ENCODE results near the gene NUDT14.

The NUDT14 gene

DNA sequence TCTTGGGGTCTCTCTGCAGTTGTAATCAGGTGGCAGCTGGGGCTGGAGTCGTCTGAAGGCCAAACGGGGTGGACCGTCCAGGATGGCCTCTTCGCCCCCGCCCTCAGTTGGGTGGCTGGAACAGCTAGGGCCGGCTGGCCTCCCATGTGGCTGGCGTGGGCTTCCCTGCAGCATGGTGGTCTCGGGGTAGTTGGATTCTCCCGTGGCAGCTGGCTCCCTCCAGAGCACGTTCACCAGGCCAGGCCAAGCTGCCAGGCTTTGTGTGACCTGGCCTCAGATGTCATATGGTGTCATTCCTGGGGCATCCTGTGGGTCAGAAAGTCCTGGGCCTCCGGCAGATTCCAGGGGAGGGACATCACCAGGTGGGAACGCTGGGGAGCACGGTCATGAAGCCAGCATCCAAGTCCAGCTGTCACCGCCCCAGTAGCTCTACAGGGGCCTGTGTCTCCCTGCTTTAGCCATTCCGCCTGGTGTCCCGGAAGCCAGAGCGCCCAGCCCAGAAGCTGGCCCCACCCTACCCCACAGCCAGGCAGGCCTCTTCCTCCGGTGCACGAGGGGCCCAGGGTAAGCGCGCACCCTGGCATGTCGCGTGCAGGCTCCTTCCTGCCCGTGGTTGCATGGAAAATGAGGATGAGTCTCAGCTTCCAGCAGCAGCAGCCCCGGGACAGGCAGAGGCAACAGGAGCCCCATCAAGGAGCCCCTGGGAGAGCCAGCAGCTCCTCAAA, 1.3 kb upstream of the NUDT14 start:
- intact Hi-C loops (cut with micrococcal nuclease), result no loop called here

DNA sequence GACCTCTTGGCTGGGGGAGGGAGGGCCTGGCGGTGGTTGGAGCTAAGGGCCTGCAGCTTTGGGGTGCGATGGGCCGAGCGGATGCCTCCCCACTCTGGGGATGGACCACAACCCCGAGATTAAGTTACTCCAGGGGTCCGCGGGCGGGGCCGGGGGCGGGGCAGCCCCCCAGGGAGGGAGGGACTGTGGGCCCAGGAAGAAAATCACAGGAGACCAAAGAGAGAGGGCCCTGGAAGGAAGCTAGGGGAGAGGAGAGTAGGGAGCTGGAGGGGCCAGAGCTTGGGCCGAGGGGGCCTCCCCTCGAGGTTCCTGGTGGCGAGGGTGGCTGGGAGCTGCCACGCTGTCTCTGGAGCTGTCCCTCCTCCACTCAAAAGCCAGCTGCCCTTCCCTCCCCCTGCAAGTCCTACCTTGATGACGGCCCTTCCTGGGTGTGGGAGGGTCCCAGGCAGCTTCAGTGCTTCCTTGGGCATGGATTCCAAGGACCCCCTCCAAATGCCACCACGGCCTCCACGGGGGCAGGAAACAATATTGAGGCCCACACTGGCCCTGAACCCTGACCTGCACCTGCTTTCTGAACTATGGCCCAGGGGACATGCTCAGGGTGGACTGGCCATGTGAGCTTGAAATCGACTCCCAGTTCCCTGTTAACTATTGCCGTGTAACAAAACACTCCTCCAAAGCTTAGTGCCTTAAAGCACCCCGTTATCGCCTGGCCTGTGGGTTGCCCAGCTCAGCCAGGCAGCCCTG, 610 bp upstream of the NUDT14 start:
- Mint-ChIP-seq H3K9me3 (no peaks in the 10 kb centered on the region), H3K4me3 (peak overlapping the region; percentile 22), H3K27ac (no peak overlapping the region), H3K27me3 (peaks cover 64% of the 10 kb centered on the region), H3K36me3 (ENCODE audit: low read depth) (peaks cover 20% of the 10 kb centered on the region), H3K4me1 (ENCODE audit: low read depth) (peaks cover 44% of the 10 kb centered on the region)
- intact Hi-C loops (cut with micrococcal nuclease), result no loop called here

More for the DNA sequence above, 1.3 kb upstream of the NUDT14 start:
- H3K4me1 Mint-ChIP-seq (ENCODE audit: low read depth), result peaks cover 40% of the 10 kb centered on the region
- H3K27me3 Mint-ChIP-seq, result peaks cover 60% of the 10 kb centered on the region
- H3K9me3 Mint-ChIP-seq, result no peaks in the 10 kb centered on the region
- no peak overlapping the region for H3K4me3 Mint-ChIP-seq
- no peak overlapping the region for H3K27ac Mint-ChIP-seq
- peaks cover 13% of the 10 kb centered on the region for H3K36me3 Mint-ChIP-seq (ENCODE audit: low read depth)

DNA sequence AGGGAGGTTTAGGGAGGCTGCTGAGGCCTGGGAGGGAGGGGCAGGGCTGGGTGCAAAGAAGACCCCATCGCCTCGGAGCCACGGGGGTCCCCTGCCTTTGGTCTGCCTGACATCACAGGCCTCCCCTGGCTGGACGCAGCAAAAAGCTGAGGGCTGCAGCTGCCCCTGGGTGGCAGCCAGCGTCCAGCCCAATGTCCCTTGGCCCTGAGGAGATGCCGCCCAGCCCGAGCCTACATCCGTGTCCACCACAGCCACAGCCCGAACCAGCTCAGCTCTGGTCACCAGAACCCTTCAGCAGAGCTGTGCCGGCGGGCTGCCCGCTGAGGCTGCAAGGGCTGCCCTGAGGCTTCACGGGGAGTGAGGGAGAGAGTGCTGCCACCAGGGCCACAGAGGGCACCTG, 1.9 kb downstream of the NUDT14 start:
- peak overlapping the region; percentile 18 for H3K27ac Mint-ChIP-seq
- peaks cover 31% of the 10 kb centered on the region for H3K36me3 Mint-ChIP-seq (ENCODE audit: low read depth)
- H3K4me3 Mint-ChIP-seq, result no peak overlapping the region
- H3K4me1 Mint-ChIP-seq (ENCODE audit: low read depth), result peaks cover 55% of the 10 kb centered on the region
- peaks cover 72% of the 10 kb centered on the region for H3K27me3 Mint-ChIP-seq
- H3K9me3 Mint-ChIP-seq, result no peaks in the 10 kb centered on the region
- intact Hi-C loops (cut with micrococcal nuclease), result no loop called here

DNA sequence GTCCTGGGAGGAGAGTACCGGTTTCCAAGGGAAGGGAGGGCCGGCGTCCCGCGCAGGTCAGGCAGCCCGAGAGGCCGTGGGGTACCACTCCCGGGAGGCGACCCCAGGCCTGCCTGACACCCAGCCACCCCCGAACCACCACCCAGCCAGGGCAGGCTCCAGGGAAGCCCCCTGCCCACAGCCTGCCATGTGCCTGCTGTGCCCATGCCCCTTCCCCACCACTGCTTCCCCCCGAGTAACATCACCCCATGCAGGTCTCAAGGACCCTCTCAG, 2.3 kb downstream of the NUDT14 start:
- Mint-ChIP-seq H3K27me3 (peaks cover 75% of the 10 kb centered on the region), H3K4me1 (ENCODE audit: low read depth) (peaks cover 57% of the 10 kb centered on the region), H3K4me3 (no peak overlapping the region), H3K36me3 (ENCODE audit: low read depth) (peaks cover 31% of the 10 kb centered on the region), H3K27ac (no peak overlapping the region), H3K9me3 (no peaks in the 10 kb centered on the region)
- intact Hi-C loops (cut with micrococcal nuclease), result no loop called here

DNA sequence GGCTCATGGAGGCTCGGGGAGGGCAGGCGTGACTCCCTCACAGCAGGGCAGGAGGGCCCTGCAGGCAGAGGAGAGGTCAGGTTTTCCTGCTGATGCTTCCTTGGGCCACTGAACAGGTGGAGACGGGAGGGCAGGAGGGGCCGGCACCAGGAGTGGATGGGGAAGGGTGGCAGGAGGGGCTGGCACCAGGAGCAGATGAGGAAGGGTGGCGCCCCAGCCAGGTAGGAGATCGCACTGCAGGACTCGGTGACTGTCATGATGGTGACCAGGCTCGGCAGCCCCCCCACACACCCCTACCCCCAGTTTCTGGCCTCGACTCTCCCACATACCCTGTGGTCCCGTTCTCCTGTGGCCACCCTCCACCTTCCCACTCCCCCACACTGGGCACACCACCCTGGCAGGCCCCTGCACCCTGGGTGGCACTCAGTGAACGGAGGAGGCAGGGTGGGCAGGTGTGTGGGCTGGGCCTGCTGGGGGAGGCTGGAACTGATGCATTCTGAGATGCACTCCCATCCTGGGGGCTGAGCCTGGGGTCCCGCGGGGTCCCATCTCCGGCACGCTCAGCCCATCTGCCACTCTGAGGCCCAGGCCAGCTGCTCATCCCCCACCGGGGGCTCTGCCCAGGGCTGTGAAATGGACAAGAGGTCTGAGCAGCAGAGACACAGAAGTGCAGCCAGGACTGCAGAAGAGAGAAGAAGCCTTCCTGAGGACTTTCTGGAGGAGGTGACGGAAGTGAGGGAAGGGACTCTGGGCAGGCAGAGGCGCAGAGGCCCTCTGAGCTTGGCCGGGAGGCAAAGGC, 2.8 kb downstream of the NUDT14 start:
- H3K9me3 Mint-ChIP-seq, result no peaks in the 10 kb centered on the region
- H3K36me3 Mint-ChIP-seq (ENCODE audit: low read depth), result peaks cover 31% of the 10 kb centered on the region
- H3K4me1 Mint-ChIP-seq (ENCODE audit: low read depth), result peaks cover 57% of the 10 kb centered on the region
- intact Hi-C loops (cut with micrococcal nuclease), result no loop called here
- H3K4me3 Mint-ChIP-seq, result no peak overlapping the region
- peak overlapping the region; percentile 37 for H3K27ac Mint-ChIP-seq
- peaks cover 76% of the 10 kb centered on the region for H3K27me3 Mint-ChIP-seq

DNA sequence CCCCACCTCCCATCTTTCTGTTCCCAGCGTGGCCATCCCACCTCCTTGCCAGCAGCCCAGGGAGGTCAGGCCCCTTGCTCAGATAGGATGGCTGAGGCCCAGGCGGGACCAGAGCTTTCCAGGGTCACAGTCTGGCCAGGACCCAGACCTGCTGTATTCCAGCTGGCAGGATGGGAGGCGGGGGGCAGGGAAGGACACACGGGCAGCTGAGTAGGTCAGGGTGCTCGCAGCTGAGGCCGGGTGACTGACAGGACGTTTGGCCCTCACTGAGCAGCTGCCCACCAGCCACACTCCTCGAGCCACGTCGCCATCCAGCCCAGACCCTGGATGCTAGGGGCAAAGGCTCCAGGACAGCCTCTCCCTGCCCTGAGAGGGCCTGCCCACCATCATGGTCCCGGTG, 4.0 kb downstream of the NUDT14 start:
- H3K4me1 Mint-ChIP-seq (ENCODE audit: low read depth), result peaks cover 50% of the 10 kb centered on the region
- intact Hi-C loops (cut with micrococcal nuclease), result no loop called here
- H3K36me3 Mint-ChIP-seq (ENCODE audit: low read depth), result peaks cover 31% of the 10 kb centered on the region
- H3K4me3 Mint-ChIP-seq, result no peak overlapping the region
- peaks cover 78% of the 10 kb centered on the region for H3K27me3 Mint-ChIP-seq
- no peaks in the 10 kb centered on the region for H3K9me3 Mint-ChIP-seq
- no peak overlapping the region for H3K27ac Mint-ChIP-seq

DNA sequence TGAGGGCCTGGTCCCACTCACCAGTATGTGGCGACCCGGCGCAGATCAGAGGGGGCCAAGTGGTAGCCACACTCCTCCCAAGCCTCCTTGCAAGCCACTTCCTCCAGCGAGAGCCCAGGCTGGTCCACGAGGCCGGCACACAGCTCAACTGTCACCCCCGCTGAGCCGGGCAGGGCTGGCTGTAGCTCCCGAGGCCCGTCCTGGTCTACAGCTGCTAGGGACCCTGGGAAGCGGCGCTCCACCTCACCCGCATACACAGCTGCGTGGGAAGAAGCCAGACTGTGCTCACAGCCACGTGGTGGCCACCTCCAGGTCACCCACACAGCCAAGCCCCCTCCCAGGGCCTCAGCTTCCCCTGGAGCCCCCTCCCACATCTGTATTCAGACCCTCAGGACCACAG, 4.6 kb downstream of the NUDT14 start:
- intact Hi-C loops (cut with micrococcal nuclease), result no loop called here

DNA sequence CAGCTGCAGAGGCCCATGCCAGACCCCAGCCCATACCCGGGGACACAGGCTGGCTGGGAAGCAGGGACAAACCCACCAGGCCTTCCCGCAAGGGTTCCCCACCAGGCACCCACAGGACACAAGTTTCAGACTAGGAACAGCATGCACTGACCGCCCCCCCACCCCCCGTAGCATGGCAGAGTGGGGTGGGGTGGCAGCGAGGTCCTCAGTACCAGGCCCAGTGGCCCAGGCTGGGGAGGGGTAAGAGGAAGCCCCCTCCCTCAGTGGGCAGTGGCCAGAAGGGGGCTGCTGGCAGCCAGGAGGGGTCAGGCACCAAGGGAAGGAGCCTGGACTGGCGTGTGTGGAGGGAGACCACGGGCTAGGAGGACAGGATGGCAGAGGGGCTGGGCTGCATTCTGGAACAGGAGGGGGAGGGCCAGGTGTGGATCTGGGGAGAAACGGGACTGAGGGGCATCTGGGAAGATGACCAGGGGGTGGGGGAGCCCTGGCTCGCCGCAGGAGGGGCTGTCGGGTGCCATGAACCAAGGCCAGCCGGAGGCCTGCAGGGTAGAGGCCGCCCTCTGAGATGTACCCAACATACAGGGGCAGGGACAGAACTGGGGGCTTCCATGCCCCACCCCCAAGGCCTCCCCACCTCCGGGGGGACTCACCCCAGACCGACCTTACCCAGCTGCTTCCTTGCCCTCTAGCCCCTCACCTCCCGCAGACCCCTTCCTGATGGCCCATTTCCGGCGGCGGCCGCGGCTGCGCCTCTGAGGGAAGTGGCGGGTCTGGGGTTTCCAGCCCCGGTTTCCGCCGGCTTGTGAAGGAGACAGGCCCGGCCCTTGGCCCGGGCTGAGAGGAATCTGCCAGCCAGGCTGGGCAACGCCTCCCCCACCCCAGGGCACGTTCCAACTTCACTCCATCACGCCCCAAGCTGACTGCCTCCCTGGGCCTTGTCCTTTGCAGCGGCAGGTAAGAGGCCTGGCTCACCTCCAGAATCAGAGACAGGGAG, 6.9 kb downstream of the NUDT14 start:
- intact Hi-C loops (cut with micrococcal nuclease), result no loop called here
- Mint-ChIP-seq H3K4me1 (ENCODE audit: low read depth) (peaks cover 41% of the 10 kb centered on the region), H3K27ac (no peak overlapping the region), H3K9me3 (no peaks in the 10 kb centered on the region), H3K27me3 (peaks cover 93% of the 10 kb centered on the region), H3K36me3 (ENCODE audit: low read depth) (peaks cover 31% of the 10 kb centered on the region), H3K4me3 (no peak overlapping the region)

More for the DNA sequence above, 4.6 kb downstream of the NUDT14 start:
- peaks cover 47% of the 10 kb centered on the region for H3K4me1 Mint-ChIP-seq (ENCODE audit: low read depth)
- peaks cover 80% of the 10 kb centered on the region for H3K27me3 Mint-ChIP-seq
- peaks cover 31% of the 10 kb centered on the region for H3K36me3 Mint-ChIP-seq (ENCODE audit: low read depth)
- H3K9me3 Mint-ChIP-seq, result no peaks in the 10 kb centered on the region
- no peak overlapping the region for H3K27ac Mint-ChIP-seq
- no peak overlapping the region for H3K4me3 Mint-ChIP-seq

DNA sequence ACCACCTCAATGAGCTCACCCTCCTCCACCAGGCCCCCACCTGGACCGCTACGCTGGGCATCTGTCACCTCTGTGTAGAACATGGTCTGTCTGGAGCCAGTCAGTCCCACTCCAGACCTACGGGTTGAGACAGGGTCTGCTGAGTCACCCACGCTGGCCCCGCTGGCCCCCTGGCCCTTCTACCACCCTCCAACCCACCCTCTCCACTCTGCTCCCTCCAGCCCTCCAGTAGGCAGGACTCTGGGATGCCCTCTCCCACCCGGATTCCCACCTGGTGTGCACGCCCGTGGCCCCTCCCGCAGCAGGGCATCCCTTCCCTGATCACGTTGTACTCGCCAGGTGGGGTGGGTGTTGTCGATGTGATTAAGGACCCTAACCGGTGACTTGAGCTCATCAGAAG, 8.0 kb downstream of the NUDT14 start:
- H3K27ac Mint-ChIP-seq, result no peak overlapping the region
- H3K4me1 Mint-ChIP-seq (ENCODE audit: low read depth), result peaks cover 38% of the 10 kb centered on the region
- H3K4me3 Mint-ChIP-seq, result no peak overlapping the region
- H3K27me3 Mint-ChIP-seq, result peaks cover 92% of the 10 kb centered on the region
- H3K36me3 Mint-ChIP-seq (ENCODE audit: low read depth), result peaks cover 25% of the 10 kb centered on the region
- no peaks in the 10 kb centered on the region for H3K9me3 Mint-ChIP-seq
- intact Hi-C loops (cut with micrococcal nuclease), result no loop called here

DNA sequence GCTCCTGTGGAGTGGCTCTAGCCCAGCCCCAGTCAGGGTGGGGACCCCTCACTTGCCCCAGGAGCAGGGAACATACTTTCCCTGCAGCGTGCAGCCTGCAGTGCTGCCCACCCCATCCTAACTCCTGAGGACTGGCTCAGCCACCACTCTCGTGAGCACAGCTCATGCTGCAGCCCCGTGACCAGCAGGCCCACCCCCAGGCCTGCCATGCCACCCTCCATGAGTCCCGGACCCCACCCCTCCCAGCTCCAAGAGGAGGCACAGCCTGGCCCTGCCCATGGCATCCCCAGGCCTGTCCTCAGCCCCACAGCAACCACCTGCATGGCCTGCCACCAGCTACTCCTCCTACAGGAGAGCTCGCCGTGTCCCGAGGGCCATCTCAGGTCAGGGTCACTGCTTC, 8.6 kb downstream of the NUDT14 start:
- H3K4me3 Mint-ChIP-seq, result no peak overlapping the region
- intact Hi-C loops (cut with micrococcal nuclease), result no loop called here
- H3K9me3 Mint-ChIP-seq, result no peaks in the 10 kb centered on the region
- H3K27me3 Mint-ChIP-seq, result peaks cover 89% of the 10 kb centered on the region
- H3K4me1 Mint-ChIP-seq (ENCODE audit: low read depth), result peaks cover 32% of the 10 kb centered on the region
- peaks cover 18% of the 10 kb centered on the region for H3K36me3 Mint-ChIP-seq (ENCODE audit: low read depth)
- no peak overlapping the region for H3K27ac Mint-ChIP-seq

DNA sequence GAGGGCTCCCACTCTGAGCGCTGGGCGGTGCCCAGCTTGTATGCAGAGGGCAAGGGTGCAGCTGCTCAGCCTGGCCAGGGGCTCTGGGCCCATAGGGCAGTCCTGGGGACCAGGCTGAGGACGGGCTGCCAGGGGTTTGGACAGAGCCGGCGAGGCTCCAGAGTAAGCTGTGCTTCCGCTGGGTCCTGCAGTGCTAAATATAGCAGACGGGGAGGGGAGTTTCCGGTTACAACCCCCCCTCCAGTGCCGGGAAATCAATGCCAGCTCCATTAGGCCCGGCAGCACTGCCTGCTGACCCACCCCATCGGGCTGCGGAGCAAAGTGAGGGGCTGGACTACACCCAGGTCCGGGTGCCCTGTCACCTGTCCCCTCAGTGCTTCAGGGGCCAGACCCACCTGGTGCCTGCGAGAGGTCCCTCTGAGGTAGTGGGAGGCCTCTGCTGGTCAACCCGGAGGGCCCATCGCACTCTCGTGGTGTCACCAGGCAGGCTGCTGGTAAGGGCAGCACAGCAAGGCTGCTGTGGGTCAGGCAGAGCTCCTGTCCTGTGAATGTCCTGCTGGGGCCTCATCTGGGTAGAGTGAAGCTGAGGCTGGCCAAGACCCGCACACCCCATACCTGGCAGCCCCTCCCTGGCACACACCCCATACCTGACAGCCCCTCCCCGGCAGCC, 10.0 kb downstream of the NUDT14 start:
- H3K36me3 Mint-ChIP-seq (ENCODE audit: low read depth), result peaks cover 5% of the 10 kb centered on the region
- H3K4me1 Mint-ChIP-seq (ENCODE audit: low read depth), result peaks cover 23% of the 10 kb centered on the region
- intact Hi-C loops (cut with micrococcal nuclease), result no loop called here
- H3K4me3 Mint-ChIP-seq, result no peak overlapping the region
- H3K27ac Mint-ChIP-seq, result no peak overlapping the region
- no peaks in the 10 kb centered on the region for H3K9me3 Mint-ChIP-seq
- peaks cover 87% of the 10 kb centered on the region for H3K27me3 Mint-ChIP-seq

DNA sequence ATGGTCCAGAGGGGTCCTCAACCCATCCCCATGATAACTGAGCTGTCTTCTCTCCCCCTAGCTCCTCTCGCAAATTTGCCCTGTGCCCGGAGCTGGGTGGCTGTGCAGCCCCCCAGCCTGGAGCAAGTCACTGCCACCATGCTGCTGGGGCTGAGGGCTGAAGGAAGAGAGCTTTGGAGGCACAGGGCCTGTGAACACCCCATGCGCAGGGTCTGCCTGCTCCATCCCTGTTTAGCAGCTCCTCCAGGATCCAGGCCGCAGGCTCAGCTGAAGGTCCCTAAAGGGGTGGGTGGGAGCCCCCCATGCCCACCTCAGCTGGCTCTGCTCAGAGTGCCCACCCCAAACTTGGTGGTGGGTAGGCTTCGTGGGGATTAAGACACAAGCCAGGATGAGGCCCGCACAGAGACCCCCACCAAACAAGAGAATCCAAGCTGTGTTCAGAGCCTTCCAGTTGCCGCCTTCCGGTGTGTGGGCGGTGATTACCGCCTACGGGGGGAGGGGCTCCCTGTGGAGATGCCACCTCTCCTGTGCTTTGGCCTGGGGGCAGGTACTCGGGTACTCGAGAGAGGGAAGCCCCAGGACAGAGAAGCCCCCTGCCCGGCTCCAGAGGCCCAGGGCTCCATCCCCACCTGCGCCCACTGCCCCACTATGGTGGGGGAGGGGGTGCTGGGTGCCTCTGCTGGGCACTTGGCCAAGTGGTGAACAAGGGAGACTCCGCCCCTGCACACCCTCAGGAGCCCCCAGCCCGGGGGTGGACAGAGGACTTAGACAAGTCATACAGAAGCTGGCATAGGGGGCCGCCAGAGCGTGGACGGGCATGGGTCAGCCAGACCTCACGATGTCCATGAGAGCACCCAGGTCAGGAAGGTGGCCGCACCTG, 11.1 kb downstream of the NUDT14 start:
- intact Hi-C loops (cut with micrococcal nuclease), result no loop called here
- Mint-ChIP-seq H3K27ac (no peak overlapping the region), H3K36me3 (ENCODE audit: low read depth) (no peaks in the 10 kb centered on the region), H3K27me3 (peaks cover 87% of the 10 kb centered on the region), H3K4me1 (ENCODE audit: low read depth) (peaks cover 20% of the 10 kb centered on the region), H3K9me3 (no peaks in the 10 kb centered on the region), H3K4me3 (no peak overlapping the region)
